ENCODE measurements around the gene ICAM2.

Gene ICAM2

GRCh38 chr17:64009571-64010402 lies 10.6 kb downstream of the ICAM2 start:
- no peaks in the 10 kb centered on the region for H3K27me3 ChIP-seq (ENCODE audit: control insufficient read depth in 1 of 2, insufficient read depth in 1 of 2, low read length in 2 of 2)
- no peak overlapping the region for H4K8ac ChIP-seq (ENCODE audit: low read length)
- H3K4me3 ChIP-seq (ENCODE audit: insufficient read depth in 1 of 2, low read depth in 1 of 2, low read length in 2 of 2) = no peak overlapping the region
- no peaks in the 10 kb centered on the region for H3K79me1 ChIP-seq (replicated peaks; ENCODE audit: low read length, poor library complexity, severe bottlenecking)
- no peak overlapping the region for H2AFZ ChIP-seq (ENCODE audit: low read depth, low read length)
- WGBS = 58% methylated on average over 8 of the region's 8 CpGs
- no peak overlapping the region for H2BK15ac ChIP-seq (ENCODE audit: low read depth, poor library complexity, severe bottlenecking)
- peak; percentile 33 for DNase-seq
- no peak overlapping the region for H3K4ac ChIP-seq (ENCODE audit: low read depth in 1 of 2, low read length in 2 of 2)
- peaks cover 4% of the 10 kb centered on the region for H3K4me1 ChIP-seq (ENCODE audit: control insufficient read depth, insufficient read depth, low read depth, low read length)
- H2BK120ac ChIP-seq (ENCODE audit: low read depth, low read length) = no peak overlapping the region
- no peaks in the 10 kb centered on the region for H3K9me3 ChIP-seq (ENCODE audit: control insufficient read depth, low read length)
- no peaks in the 10 kb centered on the region for H3K36me3 ChIP-seq (ENCODE audit: control insufficient read depth in 1 of 2, insufficient read depth in 2 of 2, low read depth in 1 of 2, low read length in 2 of 2)
- no peak overlapping the region for H3K23ac ChIP-seq (ENCODE audit: low read length in 2 of 2)
- H3K14ac ChIP-seq (ENCODE audit: low read length in 2 of 2) = no peak overlapping the region
- no peak overlapping the region for H3K4me2 ChIP-seq (ENCODE audit: low read length, poor library complexity, severe bottlenecking)
- H4K91ac ChIP-seq (ENCODE audit: low read length) = no peak overlapping the region
- no peak overlapping the region for H2AK5ac ChIP-seq (ENCODE audit: low read length, severe bottlenecking)
- no peak overlapping the region for H3K9ac ChIP-seq (ENCODE audit: low read length)
- no peak overlapping the region for H2BK5ac ChIP-seq (ENCODE audit: low read depth, low read length, poor library complexity, severe bottlenecking)
- H3K27ac ChIP-seq (ENCODE audit: low read length, poor library complexity, severe bottlenecking) = no peak overlapping the region
- no peak overlapping the region for H3K18ac ChIP-seq (ENCODE audit: low read depth in 1 of 2, low read length in 2 of 2)
- no peak overlapping the region for H2BK12ac ChIP-seq (ENCODE audit: low read length in 2 of 2)

DNA sequence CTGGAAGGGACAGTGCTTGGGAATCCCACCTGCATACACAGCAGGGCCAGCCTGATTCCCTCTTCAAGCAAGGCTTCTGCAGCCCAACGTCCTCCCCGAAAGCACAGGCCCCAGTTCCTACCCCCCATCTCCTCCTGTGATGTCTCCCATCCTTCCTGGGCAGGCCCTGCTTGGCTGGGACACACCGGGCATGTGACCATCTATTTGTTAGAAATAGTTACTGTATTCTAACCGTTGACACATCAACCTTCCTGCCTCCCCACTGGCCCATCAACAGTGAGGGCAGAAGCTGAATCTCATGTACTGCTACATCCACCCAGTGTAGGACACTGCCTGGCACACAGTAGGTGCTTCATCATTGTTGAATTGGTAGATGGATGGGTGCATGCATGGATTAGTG lies 11.6 kb downstream of the ICAM2 start:
- Histone ChIP-seq H2BK120ac (ENCODE audit: low read depth, low read length) (no peak overlapping the region), H2BK12ac (ENCODE audit: low read length in 2 of 2) (no peak overlapping the region), H2BK15ac (ENCODE audit: low read depth, poor library complexity, severe bottlenecking) (no peak overlapping the region), H3K9ac (ENCODE audit: low read length) (no peak overlapping the region), H3K23ac (ENCODE audit: low read length in 2 of 2) (no peak overlapping the region), H2AK5ac (ENCODE audit: low read length, severe bottlenecking) (no peak overlapping the region), H4K8ac (ENCODE audit: low read length) (no peak overlapping the region), H3K4ac (ENCODE audit: low read depth in 1 of 2, low read length in 2 of 2) (no peak overlapping the region), H3K27ac (ENCODE audit: low read length, poor library complexity, severe bottlenecking) (no peak overlapping the region), H4K91ac (ENCODE audit: low read length) (no peak overlapping the region), H3K4me3 (ENCODE audit: insufficient read depth in 1 of 2, low read depth in 1 of 2, low read length in 2 of 2) (no peak overlapping the region), H2AFZ (ENCODE audit: low read depth, low read length) (no peak overlapping the region), H2BK5ac (ENCODE audit: low read depth, low read length, poor library complexity, severe bottlenecking) (no peak overlapping the region), H3K79me1 (replicated peaks; ENCODE audit: low read length, poor library complexity, severe bottlenecking) (no peaks in the 10 kb centered on the region), H3K9me3 (ENCODE audit: control insufficient read depth, low read length) (no peaks in the 10 kb centered on the region), H3K4me1 (ENCODE audit: control insufficient read depth, insufficient read depth, low read depth, low read length) (peaks cover 4% of the 10 kb centered on the region), H3K27me3 (ENCODE audit: control insufficient read depth in 1 of 2, insufficient read depth in 1 of 2, low read length in 2 of 2) (peaks cover 0 to under 1% of the 10 kb centered on the region in 2 experiments), H3K18ac (ENCODE audit: low read depth in 1 of 2, low read length in 2 of 2) (no peak overlapping the region), H3K36me3 (ENCODE audit: control insufficient read depth in 1 of 2, insufficient read depth in 2 of 2, low read depth in 1 of 2, low read length in 2 of 2) (no peaks in the 10 kb centered on the region), H3K4me2 (ENCODE audit: low read length, poor library complexity, severe bottlenecking) (no peak overlapping the region), H3K14ac (ENCODE audit: low read length in 2 of 2) (peak overlapping the region in 1 of 2 experiments; percentile 73)
- DNase-seq = no peak
- 71% methylated on average over 4 of the region's 4 CpGs for WGBS

GRCh38 chr17:64008346-64008745 lies 12.1 kb downstream of the ICAM2 start:
- Histone ChIP-seq H3K9me3 (ENCODE audit: control insufficient read depth, low read length) (no peaks in the 10 kb centered on the region), H4K8ac (ENCODE audit: low read length) (no peak overlapping the region), H3K18ac (ENCODE audit: low read depth in 1 of 2, low read length in 2 of 2) (no peak overlapping the region), H3K9ac (ENCODE audit: low read length) (no peak overlapping the region), H2AFZ (ENCODE audit: low read depth, low read length) (no peak overlapping the region), H3K27ac (ENCODE audit: low read length, poor library complexity, severe bottlenecking) (no peak overlapping the region), H3K23ac (ENCODE audit: low read length in 2 of 2) (no peak overlapping the region), H2AK5ac (ENCODE audit: low read length, severe bottlenecking) (no peak overlapping the region), H3K36me3 (ENCODE audit: control insufficient read depth in 1 of 2, insufficient read depth in 2 of 2, low read depth in 1 of 2, low read length in 2 of 2) (no peaks in the 10 kb centered on the region), H2BK12ac (ENCODE audit: low read length in 2 of 2) (no peak overlapping the region), H3K27me3 (ENCODE audit: control insufficient read depth in 1 of 2, insufficient read depth in 1 of 2, low read length in 2 of 2) (peaks cover 0 to 5% of the 10 kb centered on the region in 2 experiments), H3K79me1 (replicated peaks; ENCODE audit: low read length, poor library complexity, severe bottlenecking) (no peaks in the 10 kb centered on the region), H3K14ac (ENCODE audit: low read length in 2 of 2) (no peak overlapping the region), H3K4ac (ENCODE audit: low read depth in 1 of 2, low read length in 2 of 2) (no peak overlapping the region), H4K91ac (ENCODE audit: low read length) (no peak overlapping the region), H2BK120ac (ENCODE audit: low read depth, low read length) (no peak overlapping the region), H3K4me3 (ENCODE audit: insufficient read depth in 1 of 2, low read depth in 1 of 2, low read length in 2 of 2) (no peak overlapping the region), H2BK15ac (ENCODE audit: low read depth, poor library complexity, severe bottlenecking) (no peak overlapping the region), H3K4me1 (ENCODE audit: control insufficient read depth, insufficient read depth, low read depth, low read length) (peaks cover 4% of the 10 kb centered on the region), H3K4me2 (ENCODE audit: low read length, poor library complexity, severe bottlenecking) (no peak overlapping the region), H2BK5ac (ENCODE audit: low read depth, low read length, poor library complexity, severe bottlenecking) (no peak overlapping the region)
- no peak for DNase-seq
- WGBS = 93% methylated on average over 5 of the region's 5 CpGs

DNA sequence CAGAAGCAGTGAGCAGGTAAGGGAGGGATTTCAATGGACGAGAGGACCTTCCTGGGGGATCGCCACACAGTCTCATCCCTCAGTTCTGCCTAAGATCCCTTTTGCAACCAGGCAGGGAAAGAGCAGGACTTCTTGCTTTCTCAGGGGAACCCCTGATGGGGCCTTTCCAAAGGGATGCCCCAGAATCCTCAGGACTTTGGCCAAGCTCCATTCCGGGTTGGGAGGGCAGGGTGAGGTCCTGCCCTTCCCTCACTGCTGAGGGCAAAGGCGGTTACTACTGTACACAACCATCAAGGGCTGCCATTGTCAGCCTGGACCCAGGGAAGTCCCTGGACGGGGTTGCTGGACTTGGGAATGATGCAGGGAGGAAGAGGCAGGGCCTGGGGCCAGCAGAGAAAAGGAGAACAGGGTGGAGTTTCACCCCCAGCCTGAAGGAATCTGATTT lies 12.6 kb downstream of the ICAM2 start:
- H3K27ac ChIP-seq (ENCODE audit: low read length, poor library complexity, severe bottlenecking) = no peak overlapping the region
- 86% methylated on average over 5 of the region's 5 CpGs for WGBS
- H3K23ac ChIP-seq (ENCODE audit: low read length in 2 of 2) = no peak overlapping the region
- H3K27me3 ChIP-seq (ENCODE audit: control insufficient read depth in 1 of 2, insufficient read depth in 1 of 2, low read length in 2 of 2) = peaks cover 0 to 8% of the 10 kb centered on the region in 2 experiments
- H3K79me1 ChIP-seq (replicated peaks; ENCODE audit: low read length, poor library complexity, severe bottlenecking) = no peaks in the 10 kb centered on the region
- no peak overlapping the region for H3K9ac ChIP-seq (ENCODE audit: low read length)
- H3K18ac ChIP-seq (ENCODE audit: low read depth in 1 of 2, low read length in 2 of 2) = no peak overlapping the region
- no peak overlapping the region for H2AK5ac ChIP-seq (ENCODE audit: low read length, severe bottlenecking)
- H2BK15ac ChIP-seq (ENCODE audit: low read depth, poor library complexity, severe bottlenecking) = no peak overlapping the region
- H2BK12ac ChIP-seq (ENCODE audit: low read length in 2 of 2) = no peak overlapping the region
- H3K4ac ChIP-seq (ENCODE audit: low read depth in 1 of 2, low read length in 2 of 2) = no peak overlapping the region
- H2BK120ac ChIP-seq (ENCODE audit: low read depth, low read length) = no peak overlapping the region
- H4K8ac ChIP-seq (ENCODE audit: low read length) = no peak overlapping the region
- no peak overlapping the region for H2BK5ac ChIP-seq (ENCODE audit: low read depth, low read length, poor library complexity, severe bottlenecking)
- no peak overlapping the region for H3K4me2 ChIP-seq (ENCODE audit: low read length, poor library complexity, severe bottlenecking)
- no peak overlapping the region for H4K91ac ChIP-seq (ENCODE audit: low read length)
- no peak overlapping the region for H2AFZ ChIP-seq (ENCODE audit: low read depth, low read length)
- H3K14ac ChIP-seq (ENCODE audit: low read length in 2 of 2) = no peak overlapping the region
- no peaks in the 10 kb centered on the region for H3K36me3 ChIP-seq (ENCODE audit: control insufficient read depth in 1 of 2, insufficient read depth in 2 of 2, low read depth in 1 of 2, low read length in 2 of 2)
- no peaks in the 10 kb centered on the region for H3K9me3 ChIP-seq (ENCODE audit: control insufficient read depth, low read length)
- H3K4me3 ChIP-seq (ENCODE audit: insufficient read depth in 1 of 2, low read depth in 1 of 2, low read length in 2 of 2) = no peak overlapping the region
- no peak for DNase-seq
- peaks cover 4% of the 10 kb centered on the region for H3K4me1 ChIP-seq (ENCODE audit: control insufficient read depth, insufficient read depth, low read depth, low read length)

Measured in mesenchymal stem cell (in vitro differentiated cells and primary cell).